ENCODE results near the gene WDR46.
A peak's percentile ranks its signal among the peaks of the same experiment; 100 is the strongest.

The WDR46 gene

GRCh38 chr6:33288921-33289783, at the start of gene WDR46, which contains the start of gene PFDN6:
Gene WDR46, minus strand, starts transcription at chr6:33289239. Its CDS starts 69 bp downstream, at chr6:33289170.
Gene PFDN6, plus strand, starts transcription at chr6:33289601. Its CDS starts 256 bp downstream, at chr6:33289857.
- ChIA-PET POLR2A (interaction anchor here (0.6 to 7.5 kb wide), 14 partner anchors 9 to 318 kb away, joined by 3 to 92 read pairs (median 9); partner anchors contain the start of genes B3GALT4, RGL2, RPS18 and VPS52), CTCF (interaction anchor here (0.6 to 3.6 kb wide), 13 partner anchors 8 to 481 kb away, joined by 3 to 33 read pairs (median 5); partner anchors contain the start of genes B3GALT4, RGL2, RPS18 and RXRB)
- H3K27ac ChIP-seq (ENCODE audit: extremely low read depth, low read depth, low read length) = peak within 1 kb of the TSS; percentile 44
- peaks cover 11% of the 10 kb centered on the region; the same call in 1 of the 2 replicates for H3K4me1 ChIP-seq (ENCODE audit: control insufficient read depth, insufficient read depth, low read length)
- peak within 1 kb of the TSS; percentile 79 for H3K4me3 ChIP-seq (ENCODE audit: low read depth, low read length)
- peaks cover 6 to 73% of the 10 kb centered on the region in 2 experiments for H3K36me3 ChIP-seq (ENCODE audit: control insufficient read depth in 2 of 2, insufficient read depth in 1 of 2, low read length in 2 of 2)
- no peaks in the 10 kb centered on the region for H3K9me3 ChIP-seq (ENCODE audit: control insufficient read depth, insufficient read depth, low read depth, low read length)
- peak; percentile 85 for TF ChIP-seq SP3 (tag by site-specific recombination; IDR thresholded peaks at IDR 0.05)
- peak; percentile 74 for TF ChIP-seq ZXDB (tag by site-specific recombination; IDR thresholded peaks at IDR 0.05)
- TF ChIP-seq ZBTB10 (tag by site-specific recombination; IDR thresholded peaks at IDR 0.05) = no peak
- TF ChIP-seq ZNF670 (tag by site-specific recombination; IDR thresholded peaks at IDR 0.05; ENCODE audit: low read depth) = no peak
- TF ChIP-seq ZSCAN5A (tag by site-specific recombination; IDR thresholded peaks at IDR 0.05) = no peak
- TF ChIP-seq ZNF266 (tag by site-specific recombination; IDR thresholded peaks at IDR 0.05; ENCODE audit: low read depth) = no peak
- 0 out of 2 replicates have a peak, but pooled peaks have one; percentile 21 for TF ChIP-seq KLF10 (tag by site-specific recombination; IDR thresholded peaks at IDR 0.05)
- peak; percentile 83 for TF ChIP-seq YY2 (tag by site-specific recombination; IDR thresholded peaks at IDR 0.05)
- no peak for TF ChIP-seq ZNF645 (tag by site-specific recombination; IDR thresholded peaks at IDR 0.05)
- TF ChIP-seq ELK4 (IDR thresholded peaks at IDR 0.05; ENCODE audit: borderline replicate concordance, low read depth, low read length) = no peak; the same call in 1 of the 2 replicates
- TF ChIP-seq ZNF280D (tag by site-specific recombination; IDR thresholded peaks at IDR 0.05) = no peak
- peak; percentile 90 for TF ChIP-seq ZBTB11 (tag by site-specific recombination; conservative IDR thresholded peaks at IDR 0.05; ENCODE audit: low read depth)
- TF ChIP-seq FEZF1 (tag by site-specific recombination; IDR thresholded peaks at IDR 0.05) = peak; percentile 69
- no peak for TF ChIP-seq ZNF843 (tag by site-specific recombination; IDR thresholded peaks at IDR 0.05)
- TF ChIP-seq ZNF600 (tag by site-specific recombination; IDR thresholded peaks at IDR 0.05) = peak; percentile 38; the same call in 1 of the 2 replicates
- no peak for TF ChIP-seq ZNF184 (tag by site-specific recombination; IDR thresholded peaks at IDR 0.05)
- no peak for TF ChIP-seq HOXD13 (CRISPR knock-in tag; IDR thresholded peaks at IDR 0.05; ENCODE audit: borderline replicate concordance)
- peak; percentile 54; the same call in 1 of the 2 replicates for TF ChIP-seq ZBTB20 (tag by site-specific recombination; IDR thresholded peaks at IDR 0.05)
- no peak for TF ChIP-seq AEBP2 (tag by site-specific recombination; IDR thresholded peaks at IDR 0.05; ENCODE audit: borderline replicate concordance)
- TF ChIP-seq ZNF785 (tag by site-specific recombination; IDR thresholded peaks at IDR 0.05) = no peak
- peak; percentile 93 for TF ChIP-seq ZBTB17 (tag by site-specific recombination; IDR thresholded peaks at IDR 0.05)

Data from HEK293 (cell line).